ENCODE measurements around the gene BCL2.
A peak's percentile ranks its signal among the peaks of the same experiment; 100 is the strongest.

GRCh38 chr18:63155169-63155852, 164.3 kb downstream of the BCL2 start:
- TF ChIP-seq KAT7 (CRISPR knock-in tag; IDR thresholded peaks at IDR 0.05; ENCODE audit: borderline replicate concordance) (no peak), TCF7 (CRISPR knock-in tag; IDR thresholded peaks at IDR 0.05; ENCODE audit: low read depth) (no peak), HMGXB4 (CRISPR knock-in tag; IDR thresholded peaks at IDR 0.05) (0 out of 2 replicates have a peak, but pooled peaks have one; percentile 34), CTCF (IDR thresholded peaks at IDR 0.05) (peak; percentile 71), ZNF121 (CRISPR knock-in tag; IDR thresholded peaks at IDR 0.05) (0 out of 2 replicates have a peak, but pooled peaks have one; percentile 7), MAX (CRISPR knock-in tag; IDR thresholded peaks at IDR 0.05) (peak; percentile 27; the same call in 1 of the 2 replicates), STAT6 (CRISPR knock-in tag; conservative IDR thresholded peaks at IDR 0.05; ENCODE audit: low read depth) (no peak)
